ENCODE results near the gene TP53I11. TPM values are rescaled to one million over a fixed set of nuclear protein-coding genes. Genes with fewer than 3 reads are reported as not detected.

Gene TP53I11
- total and polyA plus RNA-seq, 12 donors = 22.8 to 89.4 (median 32.7) TPM

- H3K27me3 ChIP-seq = no peaks in the 10 kb centered on the region
- TF ChIP-seq CTCF (IDR thresholded peaks at IDR 0.05) = no peak
These were observed 22.5 kb downstream of the TP53I11 start for GRCh38 chr11:44928144-44928543.

GRCh38 chr11:44927174-44927661, 23.5 kb downstream of the TP53I11 start:
- Histone ChIP-seq H3K27me3 (no peaks in the 10 kb centered on the region), H3K36me3 (peaks cover 0 to 58% (median 5%) of the 10 kb centered on the region in 9 donors), H3K4me1 (peaks cover 5 to 35% (median 14%) of the 10 kb centered on the region in 9 donors), H3K4me3 (no peak overlapping the region), H3K27ac (no peak overlapping the region), H3K9me3 (no peaks in the 10 kb centered on the region)
- intact Hi-C loops (cut with DNase I) = loop anchor here in 2 of 10 donors (2.0 to 10.0 kb wide), 3 partner anchors 178 to 398 kb away; no protein-coding TSS in a partner anchor
- DNase-seq (peak; percentile 64 to 68), ATAC-seq (peak in 7 of 8 donors; percentile 25 to 67 (median 52))
- TF ChIP-seq CTCF (IDR thresholded peaks at IDR 0.05) = peak; percentile 64 to 93 (median 88)
- 34 to 38% methylated on average over 16 of the region's 16 CpGs for WGBS, 2 donors

More at GRCh38 chr11:44928144-44928543, 22.5 kb downstream of the TP53I11 start:
- no peak for DNase-seq
- Histone ChIP-seq H3K9me3 (no peaks in the 10 kb centered on the region), H3K4me1 (peaks cover 5 to 35% (median 14%) of the 10 kb centered on the region in 9 donors), H3K4me3 (no peak overlapping the region), H3K36me3 (peaks cover 0 to 50% (median 5%) of the 10 kb centered on the region in 9 donors), H3K27ac (no peak overlapping the region)
- WGBS, 2 donors = 85 to 86% methylated on average over 4 of the region's 4 CpGs
- no peak for ATAC-seq
- intact Hi-C loops (cut with DNase I) = loop anchor here in 2 of 10 donors (10.0 kb wide), 2 partner anchors 367 to 397 kb away; no protein-coding TSS in a partner anchor

- DNase-seq (no peak), ATAC-seq (peak in 4 of 8 donors; percentile 43 to 52 (median 48))
- Histone ChIP-seq H3K4me1 (peaks cover 5 to 35% (median 14%) of the 10 kb centered on the region in 9 donors), H3K27me3 (no peaks in the 10 kb centered on the region), H3K36me3 (peaks cover 0 to 67% (median 5%) of the 10 kb centered on the region in 9 donors), H3K4me3 (no peak overlapping the region), H3K9me3 (no peaks in the 10 kb centered on the region), H3K27ac (peak overlapping the region in 1 of 10 donors; percentile 26)
- 58 to 61% methylated on average over 8 of the region's 8 CpGs for WGBS, 2 donors
- TF ChIP-seq CTCF (IDR thresholded peaks at IDR 0.05) = peak in 3 of 9 donors; percentile 25 to 29 (median 27)
- intact Hi-C loops (cut with DNase I) = loop anchor here in 2 of 10 donors (2.0 to 10.0 kb wide), 3 partner anchors 179 to 399 kb away; no protein-coding TSS in a partner anchor
These were observed 24.6 kb downstream of the TP53I11 start for GRCh38 chr11:44926036-44926435.

GRCh38 chr11:44923806-44924205, 26.9 kb downstream of the TP53I11 start:
- ATAC-seq (no peak), DNase-seq (no peak)
- no peaks in the 10 kb centered on the region for H3K27me3 ChIP-seq
- H3K4me1 ChIP-seq = peaks cover 5 to 35% (median 14%) of the 10 kb centered on the region in 9 donors
- TF ChIP-seq CTCF (IDR thresholded peaks at IDR 0.05) = no peak
- H3K4me3 ChIP-seq = no peak overlapping the region
- H3K27ac ChIP-seq = no peak overlapping the region
- 90 to 94% methylated on average over 3 of the region's 3 CpGs for WGBS, 2 donors
- H3K36me3 ChIP-seq = peaks cover 0 to 67% (median 8%) of the 10 kb centered on the region in 9 donors
- intact Hi-C loops (cut with DNase I) = loop anchor here in 2 of 10 donors (10.0 kb wide), 2 partner anchors 371 to 401 kb away; no protein-coding TSS in a partner anchor
- H3K9me3 ChIP-seq = no peaks in the 10 kb centered on the region
